Choroid plexus epithelial cell (primary cell): ENCODE results near the gene SLC25A15.

Experiments
- DNase-seq: peaks from one replicate; pipeline ENCODE4 v3.0.0-alpha.2; 2010; ENCODE audit warnings: low read depth
- H3K4me3 ChIP-seq: 2 replicates; pipeline ENCODE4 v1.5.1; 2011; ENCODE audit warnings: low read depth, mild to moderate bottlenecking, control low read depth, low read length, moderate library complexity
- CTCF ChIP-seq: conservative IDR thresholded peaks from 2 replicates; pipeline ENCODE4 v1.5.1; 2011; ENCODE audit warnings: low read depth, mild to moderate bottlenecking, control low read depth, inconsistent platforms, low read length, moderate library complexity

SLC25A15 gene

GRCh38 chr13:40800559-40800958 lies 11.1 kb downstream of the SLC25A15 start:
- no peak for TF ChIP-seq CTCF
- H3K4me3 ChIP-seq: no peak overlapping the region
- DNase-seq: no peak

GRCh38 chr13:40801255-40802217 lies 12.1 kb downstream of the SLC25A15 start:
- no peak for DNase-seq
- no peak overlapping the region for H3K4me3 ChIP-seq
- TF ChIP-seq CTCF: no peak

- H3K4me3 ChIP-seq: no peak overlapping the region
- DNase-seq: no peak
- TF ChIP-seq CTCF: no peak
These were observed 13.9 kb downstream of the SLC25A15 start for GRCh38 chr13:40803316-40803715.

GRCh38 chr13:40806241-40806640 lies 16.8 kb downstream of the SLC25A15 start:
- TF ChIP-seq CTCF: no peak
- no peak for DNase-seq
- no peak overlapping the region for H3K4me3 ChIP-seq

- no peak for TF ChIP-seq CTCF
- no peak for DNase-seq
- no peak overlapping the region for H3K4me3 ChIP-seq
These were observed 20.1 kb downstream of the SLC25A15 start for GRCh38 chr13:40809471-40809870.

- TF ChIP-seq CTCF: no peak
- DNase-seq: no peak
- H3K4me3 ChIP-seq: no peak overlapping the region
These were observed 22.7 kb downstream of the SLC25A15 start for GRCh38 chr13:40812102-40812501.
